OCI-LY7 (cell line): ENCODE results near the gene APLP1.

Source experiments
- EZH2phosphoT487 ChIP-seq: fragments of 200-600 bp; sonication (generic); IDR thresholded peaks from 2 replicates; pipeline ENCODE4 v1.6.1; 2018; ENCODE audit warnings: low read depth, borderline replicate concordance, mild to moderate bottlenecking, mixed run types, antibody characterized with exemption, low read length, moderate library complexity, mixed read lengths
- TF ChIP-seq, protein P1 (sequence below): fragments of 200-600 bp; sonication (generic); conservative IDR thresholded peaks from 2 replicates; pipeline ENCODE4 v1.5.1; 2014; ENCODE audit warnings: mild to moderate bottlenecking, antibody characterized with exemption, low read length, moderate library complexity, mixed read lengths

DNA sequence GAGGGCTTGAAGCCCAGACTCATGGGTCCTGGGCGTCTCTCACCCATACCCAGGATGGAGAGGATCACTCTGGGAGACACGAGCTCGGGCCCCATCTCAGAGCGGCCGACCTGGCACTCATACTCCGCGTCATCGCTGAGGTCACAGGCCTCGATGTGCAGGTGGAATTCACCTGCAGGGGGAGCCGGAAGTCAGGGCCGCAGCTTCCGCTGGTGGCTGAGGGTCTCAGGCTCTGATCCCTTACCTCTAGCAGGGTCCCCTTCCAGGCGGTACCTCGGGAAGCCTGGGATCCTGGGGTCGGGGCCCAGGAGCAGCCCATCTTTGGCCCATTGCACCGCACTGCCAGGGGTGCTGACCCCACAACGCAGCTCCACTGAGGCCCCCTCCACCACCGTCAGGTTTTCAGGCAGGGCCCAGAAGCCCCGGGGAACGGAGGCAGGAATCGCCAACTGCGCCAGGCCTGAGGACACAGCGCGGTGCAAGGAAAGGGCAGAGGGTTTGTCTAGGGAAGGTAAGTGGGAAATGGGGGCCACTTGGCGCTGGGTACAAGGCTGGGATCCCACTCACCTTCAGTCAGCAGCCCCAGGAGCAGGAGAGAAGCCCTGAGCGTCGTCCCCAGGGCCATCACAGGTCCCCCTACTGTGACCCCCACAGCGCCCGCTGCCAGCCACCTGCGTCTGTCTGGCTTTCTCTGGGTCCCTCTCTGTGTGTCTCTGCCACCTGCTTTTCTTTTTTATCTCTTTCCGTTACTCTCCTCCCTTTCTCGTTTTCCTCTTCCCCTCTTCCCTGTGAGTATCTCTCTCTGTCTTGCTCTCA is 17.0 kb upstream of the APLP1 start:
- TF ChIP-seq, protein P1, sequence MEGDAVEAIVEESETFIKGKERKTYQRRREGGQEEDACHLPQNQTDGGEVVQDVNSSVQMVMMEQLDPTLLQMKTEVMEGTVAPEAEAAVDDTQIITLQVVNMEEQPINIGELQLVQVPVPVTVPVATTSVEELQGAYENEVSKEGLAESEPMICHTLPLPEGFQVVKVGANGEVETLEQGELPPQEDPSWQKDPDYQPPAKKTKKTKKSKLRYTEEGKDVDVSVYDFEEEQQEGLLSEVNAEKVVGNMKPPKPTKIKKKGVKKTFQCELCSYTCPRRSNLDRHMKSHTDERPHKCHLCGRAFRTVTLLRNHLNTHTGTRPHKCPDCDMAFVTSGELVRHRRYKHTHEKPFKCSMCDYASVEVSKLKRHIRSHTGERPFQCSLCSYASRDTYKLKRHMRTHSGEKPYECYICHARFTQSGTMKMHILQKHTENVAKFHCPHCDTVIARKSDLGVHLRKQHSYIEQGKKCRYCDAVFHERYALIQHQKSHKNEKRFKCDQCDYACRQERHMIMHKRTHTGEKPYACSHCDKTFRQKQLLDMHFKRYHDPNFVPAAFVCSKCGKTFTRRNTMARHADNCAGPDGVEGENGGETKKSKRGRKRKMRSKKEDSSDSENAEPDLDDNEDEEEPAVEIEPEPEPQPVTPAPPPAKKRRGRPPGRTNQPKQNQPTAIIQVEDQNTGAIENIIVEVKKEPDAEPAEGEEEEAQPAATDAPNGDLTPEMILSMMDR, result peak; percentile 52; the same call in 1 of the 2 replicates
- no peak for TF ChIP-seq EZH2phosphoT487
